Activated T-cell treated with anti-CD3 and anti-CD28 coated beads, Interleukin-2, amount 50 U/mL, for 1 hour (primary cell): Measurements from ENCODE around the gene RAB8B.

Experiments
- DNase-seq: peaks from one replicate; pipeline ENCODE4 v3.0.0-alpha.2; 2020

Gene RAB8B

GRCh38 chr15:63277038-63277892 is 87.9 kb downstream of the RAB8B start, which contains the start of gene APH1B:
APH1B (plus strand) TSS chr15:63277605; CDS start chr15:63277624, 19 bp downstream.
- DNase-seq, result peak; percentile 84

- DNase-seq, result no peak
Observed at GRCh38 chr15:63277893-63278456, 88.6 kb downstream of the RAB8B start.

GRCh38 chr15:63283126-63283525 is 93.7 kb downstream of the RAB8B start:
- DNase-seq, result no peak

DNA sequence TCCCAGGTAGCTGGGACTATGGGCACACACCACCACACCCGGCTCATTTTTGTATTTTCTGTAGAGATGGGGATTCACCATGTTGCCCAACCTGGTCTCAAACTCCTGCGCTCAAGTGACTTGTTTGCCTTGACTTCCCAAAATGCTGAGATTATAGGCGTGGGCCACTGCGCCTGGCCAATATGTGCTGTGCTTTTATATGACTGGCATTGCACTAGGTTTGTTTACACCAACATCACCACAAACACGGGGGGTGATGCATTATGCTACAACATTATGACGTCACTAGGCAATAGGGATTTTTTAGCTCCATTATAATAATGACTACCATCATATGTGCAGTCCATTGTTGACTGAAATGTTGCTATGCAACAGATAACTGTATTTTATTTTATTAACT is 94.9 kb downstream of the RAB8B start:
- DNase-seq, result no peak

DNA sequence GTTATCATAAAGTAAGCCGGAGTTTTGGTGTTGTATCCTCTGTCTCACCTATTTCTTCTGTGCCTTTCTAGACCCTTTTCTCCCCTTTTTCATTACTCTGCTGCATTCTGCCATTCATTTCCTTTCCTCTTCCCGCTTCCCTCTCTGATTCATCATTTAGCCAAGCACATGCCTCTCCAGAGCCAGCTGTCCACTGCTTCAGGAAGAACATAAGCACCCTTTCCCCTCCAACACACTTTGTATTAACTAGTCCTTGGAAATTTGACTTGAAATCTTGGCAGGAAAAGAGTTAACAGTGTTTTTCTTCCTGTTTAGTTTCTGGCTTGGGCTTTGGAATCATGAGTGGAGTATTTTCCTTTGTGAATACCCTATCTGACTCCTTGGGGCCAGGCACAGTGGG is 97.7 kb downstream of the RAB8B start:
- no peak for DNase-seq

DNA sequence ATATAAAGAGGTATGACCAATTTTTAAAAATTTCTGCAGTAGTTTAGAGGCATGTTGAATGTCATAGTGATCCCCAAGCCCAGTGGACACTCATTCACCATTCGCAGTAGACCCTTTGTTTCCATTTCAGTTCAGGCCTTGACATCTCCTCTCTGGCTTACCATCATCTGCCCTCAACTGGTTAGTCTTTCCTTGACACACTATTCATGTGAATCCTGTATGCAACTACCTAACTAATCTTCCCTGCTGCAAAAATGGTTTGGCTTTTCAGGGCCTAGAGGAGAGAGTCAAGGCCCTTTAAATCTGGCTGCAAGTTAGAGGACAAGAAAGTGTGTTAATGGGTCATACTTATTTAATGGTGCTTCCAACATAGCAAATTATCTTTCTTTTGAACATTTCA is 98.9 kb downstream of the RAB8B start:
- DNase-seq, result no peak

DNA sequence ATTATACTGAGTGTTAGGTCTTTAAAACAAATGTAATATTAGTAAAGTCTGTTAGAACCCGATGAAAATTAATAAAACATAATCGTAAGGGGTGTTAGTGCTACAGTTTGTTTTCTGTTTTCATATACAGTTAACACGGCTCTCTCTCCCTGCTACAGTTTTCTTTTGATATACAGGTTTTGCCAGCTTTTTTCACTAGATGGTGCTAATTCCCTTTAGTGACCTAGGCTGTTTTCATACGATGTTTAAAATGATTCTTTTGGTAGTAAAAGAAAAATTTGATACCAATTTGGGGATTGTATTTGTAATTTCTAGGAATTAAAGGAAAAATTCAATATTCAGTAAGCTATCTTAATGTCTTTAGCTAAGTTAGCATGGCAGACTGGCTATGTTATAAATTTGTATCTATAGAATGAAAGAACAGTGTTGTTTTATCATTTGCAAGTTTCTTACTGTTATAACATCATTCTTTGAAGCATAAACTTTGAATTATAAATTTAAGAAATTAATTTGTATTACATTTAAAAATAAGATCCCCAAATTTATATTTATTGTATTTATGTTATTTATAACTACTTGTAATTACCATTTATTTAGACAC is 99.5 kb downstream of the RAB8B start:
- DNase-seq, result no peak

DNA sequence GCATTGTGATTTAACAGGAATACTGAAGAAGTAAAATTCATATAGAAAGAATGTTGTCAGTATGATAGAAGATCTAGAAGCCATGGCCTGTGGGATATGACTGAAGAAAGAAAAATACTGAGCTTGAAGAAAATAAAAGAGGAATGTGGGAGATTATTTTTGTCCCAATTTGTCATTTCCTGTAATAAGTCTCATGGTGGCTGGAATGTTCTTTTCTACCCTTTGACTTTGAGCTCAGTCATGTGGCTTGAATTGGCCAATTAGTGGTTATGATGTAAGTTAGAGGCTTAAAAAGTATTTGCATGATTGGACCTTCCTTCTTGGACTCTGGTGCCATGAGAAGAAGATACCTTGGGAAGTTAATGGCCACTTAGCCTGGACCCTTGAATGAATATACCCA is 102.1 kb downstream of the RAB8B start:
- DNase-seq, result no peak

GRCh38 chr15:63292241-63292640 is 102.8 kb downstream of the RAB8B start:
- DNase-seq, result no peak

DNA sequence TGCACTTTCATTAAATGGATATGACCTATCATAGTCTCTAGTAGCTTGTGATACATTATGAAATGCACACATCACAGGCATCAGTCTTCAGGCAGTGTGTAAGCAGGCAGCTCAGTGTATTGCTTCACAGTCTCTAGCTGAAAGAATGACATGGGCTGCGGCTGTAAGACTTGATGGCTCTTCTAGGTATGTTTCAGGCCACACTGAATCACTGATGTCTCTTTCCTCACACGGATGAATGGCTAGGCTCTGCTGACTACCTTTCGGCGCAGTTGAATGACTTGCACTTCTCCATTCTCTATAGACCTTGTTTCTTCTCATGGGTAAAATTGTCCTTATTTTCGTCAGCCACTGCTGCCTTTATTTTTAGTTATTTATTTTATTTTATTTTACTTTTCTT is 103.4 kb downstream of the RAB8B start:
- no peak for DNase-seq

GRCh38 chr15:63294359-63294758 is 105.0 kb downstream of the RAB8B start:
- DNase-seq, result no peak

GRCh38 chr15:63295341-63295740 is 105.9 kb downstream of the RAB8B start:
- DNase-seq, result no peak

DNA sequence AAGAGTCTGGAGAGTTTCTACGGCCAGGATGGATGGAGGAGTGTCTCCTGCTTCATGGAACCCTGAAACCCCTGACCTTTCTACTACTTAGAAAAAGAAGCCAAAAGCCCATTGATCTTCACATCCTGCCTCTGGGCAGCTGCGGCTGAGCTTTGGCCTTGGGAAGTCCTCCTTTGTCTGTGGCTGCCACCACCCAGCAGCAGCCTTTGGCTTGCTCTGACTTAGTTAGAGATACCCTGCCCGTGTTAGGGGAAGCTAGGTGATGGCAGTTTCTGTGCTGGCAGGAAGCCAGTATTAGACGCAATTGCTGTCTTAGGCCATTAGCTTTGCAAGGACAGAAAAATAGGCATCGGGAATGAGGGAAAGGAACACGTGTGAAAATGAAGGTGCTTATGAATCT is 106.8 kb downstream of the RAB8B start:
- no peak for DNase-seq

- no peak for DNase-seq
Observed at GRCh38 chr15:63299943-63300575, 110.7 kb downstream of the RAB8B start.

DNA sequence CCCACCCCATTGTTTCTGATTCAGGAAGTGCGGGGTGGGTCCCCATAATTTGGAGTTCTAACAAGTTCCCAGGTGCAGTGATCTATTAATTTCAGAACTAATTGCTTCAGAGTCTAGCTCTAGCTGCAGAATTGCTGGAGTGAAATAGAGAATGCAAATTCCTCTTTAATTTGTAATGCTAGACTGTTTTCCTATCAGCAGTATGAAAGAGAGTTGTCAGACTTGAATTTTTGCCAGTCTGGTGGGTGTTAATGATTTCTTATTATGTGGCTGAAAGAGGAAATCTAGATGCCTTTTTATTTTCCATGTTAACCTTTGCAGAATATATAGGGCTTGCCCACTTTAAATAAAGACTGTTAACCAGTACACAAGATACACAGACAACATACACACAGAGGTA is 111.7 kb downstream of the RAB8B start:
- DNase-seq, result no peak

GRCh38 chr15:63305260-63305659 is 115.9 kb downstream of the RAB8B start:
- no peak for DNase-seq

DNA sequence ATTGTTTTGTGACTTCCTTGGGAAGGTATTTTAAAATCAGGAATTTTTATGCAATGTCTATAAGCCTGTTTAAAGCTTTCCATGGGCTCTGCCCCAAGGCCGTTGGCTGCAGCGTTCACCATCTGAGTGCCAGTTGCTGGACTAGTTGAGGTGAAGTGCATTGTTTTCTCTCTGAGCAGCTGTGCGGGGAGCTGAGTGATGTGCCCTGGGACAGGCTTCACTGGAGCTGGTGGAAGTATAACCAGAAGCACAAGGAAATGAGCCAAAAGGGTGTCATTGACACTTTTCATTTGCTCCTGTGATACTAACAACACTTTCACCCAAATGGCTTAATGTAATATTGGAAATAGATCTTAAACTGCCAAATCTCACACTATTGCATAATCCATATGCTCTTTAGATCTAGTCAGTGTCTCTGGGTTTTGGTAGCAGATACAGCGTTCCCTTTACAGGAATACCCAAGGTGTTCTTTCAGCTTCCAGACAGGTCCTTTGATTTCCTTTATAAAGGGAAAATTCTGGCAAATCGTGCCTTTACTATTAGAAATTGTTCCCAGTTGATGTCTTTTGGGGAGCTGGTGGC is 117.2 kb downstream of the RAB8B start:
- DNase-seq, result no peak

- no peak for DNase-seq
Observed at GRCh38 chr15:63308491-63308890, 119.1 kb downstream of the RAB8B start.

GRCh38 chr15:63308947-63309346 is 119.5 kb downstream of the RAB8B start:
- DNase-seq, result no peak

DNA sequence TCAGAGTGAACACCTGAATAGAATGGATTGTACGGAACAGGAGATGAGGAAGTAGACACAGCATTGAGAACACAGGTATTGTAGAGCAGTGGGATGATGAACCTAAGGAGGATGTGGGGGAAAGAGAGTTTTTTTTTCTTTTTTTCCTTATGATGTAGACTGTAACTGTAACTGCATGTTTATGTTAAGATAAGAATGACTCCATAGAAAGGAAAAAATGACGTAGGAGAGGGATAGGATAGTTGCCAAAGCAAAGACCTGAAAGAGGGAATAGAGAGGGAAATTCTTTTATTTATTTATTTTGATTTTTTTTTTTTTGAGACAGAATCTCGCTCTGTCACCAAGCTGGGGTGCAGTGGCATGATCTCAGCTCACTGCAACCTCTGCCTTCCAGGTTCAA is 121.2 kb downstream of the RAB8B start:
- no peak for DNase-seq

DNA sequence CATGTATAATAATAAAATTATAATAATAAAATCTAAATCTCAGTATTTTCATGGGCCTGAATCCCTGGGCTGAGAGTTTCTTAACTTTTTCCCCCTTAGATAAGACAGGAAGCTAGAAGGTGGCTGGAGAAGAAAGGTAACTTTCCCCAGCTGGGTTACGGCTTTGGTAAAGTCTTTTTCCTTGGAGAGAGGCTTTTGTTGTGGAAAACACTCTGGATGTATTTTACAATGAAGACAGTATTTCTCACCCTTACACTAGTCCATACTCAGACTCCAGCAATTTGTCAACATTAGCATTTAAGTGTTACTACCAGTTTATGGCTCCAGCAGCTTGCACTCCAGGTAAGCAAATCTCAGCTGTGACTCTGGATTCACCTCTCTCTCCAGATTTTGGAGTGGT is 122.9 kb downstream of the RAB8B start:
- DNase-seq, result no peak

- no peak for DNase-seq
Observed at GRCh38 chr15:63313825-63314224, 124.4 kb downstream of the RAB8B start.

GRCh38 chr15:63314409-63314808 is 125.0 kb downstream of the RAB8B start:
- DNase-seq, result no peak
